ENCODE measurements around the gene TRAPPC6A. TPM values are rescaled to one million over a fixed set of nuclear protein-coding genes. Genes with fewer than 3 reads are reported as not detected.

Gene TRAPPC6A
- total RNA-seq, 1 experiment from 2014 or later, result 26.9 TPM

DNA sequence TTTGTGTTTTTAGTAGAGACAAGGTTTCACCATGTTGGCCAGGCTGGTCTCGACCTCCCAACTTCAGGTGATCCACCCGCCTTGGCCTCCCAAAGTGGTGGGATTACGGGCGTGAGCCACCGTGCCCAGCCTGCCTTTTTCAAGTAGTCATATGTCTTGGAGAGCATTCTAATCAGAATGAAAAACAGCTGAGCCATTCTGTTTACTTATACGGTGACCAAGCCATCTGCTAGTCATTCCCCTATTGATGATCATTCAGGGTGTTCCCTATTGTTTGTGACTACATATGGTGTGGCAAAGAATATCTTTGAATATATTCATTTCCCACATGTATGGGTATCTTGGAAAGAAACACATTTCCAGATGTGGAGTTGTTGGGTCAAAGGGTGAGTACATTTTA lies 17.7 kb upstream of the TRAPPC6A start:
- intact Hi-C loops (cut with micrococcal nuclease), result no loop called here
- ChIA-PET POLR2A (no interaction called here), CTCF (no interaction called here)

More for the DNA sequence above, 17.7 kb upstream of the TRAPPC6A start:
- Histone ChIP-seq H3K4me1 (ENCODE audit: control insufficient read depth in 1 of 2, insufficient read depth in 2 of 2, low read length in 2 of 2) (no peaks in the 10 kb centered on the region; a peak in 1 of 4 replicates), H3K27ac (ENCODE audit: low read depth, low read length) (no peak overlapping the region), H3K36me3 (ENCODE audit: control insufficient read depth in 1 of 2, insufficient read depth in 2 of 2, low read length in 2 of 2) (no peaks in the 10 kb centered on the region), H3K9ac (ENCODE audit: low read length) (no peak overlapping the region), H3K4me3 (replicated peaks in 1 of 2; ENCODE audit: low read depth in 1 of 2, low read length in 2 of 2) (no peak overlapping the region), H3K9me3 (ENCODE audit: control insufficient read depth in 1 of 2, insufficient read depth in 1 of 2, low read depth in 1 of 2, low read length in 2 of 2) (no peaks in the 10 kb centered on the region), H3K4me2 (ENCODE audit: low read length) (no peak overlapping the region), H3K27me3 (ENCODE audit: insufficient read depth, low read length) (no peaks in the 10 kb centered on the region), H4K20me1 (ENCODE audit: insufficient read depth) (no peaks in the 10 kb centered on the region), H2AFZ (ENCODE audit: low read depth, low read length, poor library complexity, severe bottlenecking) (no peak overlapping the region), H3K9me2 (ENCODE audit: insufficient read depth) (no peaks in the 10 kb centered on the region), H3K79me2 (ENCODE audit: insufficient read depth, low read length) (no peaks in the 10 kb centered on the region)
- DNase-seq (ENCODE audit: low read depth, low spot score) (no peak), ATAC-seq (no peak)
- RAD21 ChIA-PET (ENCODE audit: low non-redundant PET in 1 of 2, low total read pairs in 2 of 2, uncharacterized antibody in 2 of 2, unreplicated experiment in 2 of 2), result no interaction called here
- no peak for TF ChIP-seq TCF7L2 (IDR thresholded peaks at IDR 0.05; ENCODE audit: borderline replicate concordance, extremely low read depth, insufficient read depth, insufficient read length)
- no peak for TF ChIP-seq CEBPB (IDR thresholded peaks at IDR 0.05; ENCODE audit: low read depth)
- TF ChIP-seq FOSL1 (IDR thresholded peaks at IDR 0.05; ENCODE audit: low read depth), result no peak
- TF ChIP-seq ZNF274 (IDR thresholded peaks at IDR 0.05; ENCODE audit: low read depth, low read length), result no peak
- TF ChIP-seq, protein P1, sequence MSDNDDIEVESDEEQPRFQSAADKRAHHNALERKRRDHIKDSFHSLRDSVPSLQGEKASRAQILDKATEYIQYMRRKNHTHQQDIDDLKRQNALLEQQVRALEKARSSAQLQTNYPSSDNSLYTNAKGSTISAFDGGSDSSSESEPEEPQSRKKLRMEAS (IDR thresholded peaks at IDR 0.05), result no peak
- TF ChIP-seq, protein P2, sequence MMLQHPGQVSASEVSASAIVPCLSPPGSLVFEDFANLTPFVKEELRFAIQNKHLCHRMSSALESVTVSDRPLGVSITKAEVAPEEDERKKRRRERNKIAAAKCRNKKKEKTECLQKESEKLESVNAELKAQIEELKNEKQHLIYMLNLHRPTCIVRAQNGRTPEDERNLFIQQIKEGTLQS (IDR thresholded peaks at IDR 0.05), result no peak
- no peak for TF ChIP-seq ZFX (IDR thresholded peaks at IDR 0.05)
- TF ChIP-seq, protein P3, sequence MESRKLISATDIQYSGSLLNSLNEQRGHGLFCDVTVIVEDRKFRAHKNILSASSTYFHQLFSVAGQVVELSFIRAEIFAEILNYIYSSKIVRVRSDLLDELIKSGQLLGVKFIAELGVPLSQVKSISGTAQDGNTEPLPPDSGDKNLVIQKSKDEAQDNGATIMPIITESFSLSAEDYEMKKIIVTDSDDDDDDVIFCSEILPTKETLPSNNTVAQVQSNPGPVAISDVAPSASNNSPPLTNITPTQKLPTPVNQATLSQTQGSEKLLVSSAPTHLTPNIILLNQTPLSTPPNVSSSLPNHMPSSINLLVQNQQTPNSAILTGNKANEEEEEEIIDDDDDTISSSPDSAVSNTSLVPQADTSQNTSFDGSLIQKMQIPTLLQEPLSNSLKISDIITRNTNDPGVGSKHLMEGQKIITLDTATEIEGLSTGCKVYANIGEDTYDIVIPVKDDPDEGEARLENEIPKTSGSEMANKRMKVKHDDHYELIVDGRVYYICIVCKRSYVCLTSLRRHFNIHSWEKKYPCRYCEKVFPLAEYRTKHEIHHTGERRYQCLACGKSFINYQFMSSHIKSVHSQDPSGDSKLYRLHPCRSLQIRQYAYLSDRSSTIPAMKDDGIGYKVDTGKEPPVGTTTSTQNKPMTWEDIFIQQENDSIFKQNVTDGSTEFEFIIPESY (IDR thresholded peaks at IDR 0.05; ENCODE audit: extremely low read depth, insufficient replicate concordance, low read length), result no peak
- TF ChIP-seq, protein P4, sequence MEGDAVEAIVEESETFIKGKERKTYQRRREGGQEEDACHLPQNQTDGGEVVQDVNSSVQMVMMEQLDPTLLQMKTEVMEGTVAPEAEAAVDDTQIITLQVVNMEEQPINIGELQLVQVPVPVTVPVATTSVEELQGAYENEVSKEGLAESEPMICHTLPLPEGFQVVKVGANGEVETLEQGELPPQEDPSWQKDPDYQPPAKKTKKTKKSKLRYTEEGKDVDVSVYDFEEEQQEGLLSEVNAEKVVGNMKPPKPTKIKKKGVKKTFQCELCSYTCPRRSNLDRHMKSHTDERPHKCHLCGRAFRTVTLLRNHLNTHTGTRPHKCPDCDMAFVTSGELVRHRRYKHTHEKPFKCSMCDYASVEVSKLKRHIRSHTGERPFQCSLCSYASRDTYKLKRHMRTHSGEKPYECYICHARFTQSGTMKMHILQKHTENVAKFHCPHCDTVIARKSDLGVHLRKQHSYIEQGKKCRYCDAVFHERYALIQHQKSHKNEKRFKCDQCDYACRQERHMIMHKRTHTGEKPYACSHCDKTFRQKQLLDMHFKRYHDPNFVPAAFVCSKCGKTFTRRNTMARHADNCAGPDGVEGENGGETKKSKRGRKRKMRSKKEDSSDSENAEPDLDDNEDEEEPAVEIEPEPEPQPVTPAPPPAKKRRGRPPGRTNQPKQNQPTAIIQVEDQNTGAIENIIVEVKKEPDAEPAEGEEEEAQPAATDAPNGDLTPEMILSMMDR (IDR thresholded peaks at IDR 0.05 in 2 of 3, conservative IDR thresholded peaks at IDR 0.05 in 1 of 3; ENCODE audit: borderline replicate concordance in 1 of 3, insufficient read depth in 1 of 3, low read depth in 2 of 3, low read length in 2 of 3), result no peak
- no TSS peak for BruUV-seq (replicated peaks)
